HG02870 (cell line): ENCODE data around the gene LTC4S.
"Not testable (repeated sequence)": the region's sequence is repeated elsewhere in the genome, so short reads cannot be mapped to it uniquely, and the experiment has no call there.

Source experiments
- ATAC-seq: cut with Tn5 transposase; IDR thresholded peaks from one replicate; pipeline ENCODE4 v1.9.1; 2021; ENCODE audit warnings: mild to moderate bottlenecking, moderate library complexity; ENCODE audit not compliant: unreplicated experiment

LTC4S gene, protein sequence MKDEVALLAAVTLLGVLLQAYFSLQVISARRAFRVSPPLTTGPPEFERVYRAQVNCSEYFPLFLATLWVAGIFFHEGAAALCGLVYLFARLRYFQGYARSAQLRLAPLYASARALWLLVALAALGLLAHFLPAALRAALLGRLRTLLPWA

DNA sequence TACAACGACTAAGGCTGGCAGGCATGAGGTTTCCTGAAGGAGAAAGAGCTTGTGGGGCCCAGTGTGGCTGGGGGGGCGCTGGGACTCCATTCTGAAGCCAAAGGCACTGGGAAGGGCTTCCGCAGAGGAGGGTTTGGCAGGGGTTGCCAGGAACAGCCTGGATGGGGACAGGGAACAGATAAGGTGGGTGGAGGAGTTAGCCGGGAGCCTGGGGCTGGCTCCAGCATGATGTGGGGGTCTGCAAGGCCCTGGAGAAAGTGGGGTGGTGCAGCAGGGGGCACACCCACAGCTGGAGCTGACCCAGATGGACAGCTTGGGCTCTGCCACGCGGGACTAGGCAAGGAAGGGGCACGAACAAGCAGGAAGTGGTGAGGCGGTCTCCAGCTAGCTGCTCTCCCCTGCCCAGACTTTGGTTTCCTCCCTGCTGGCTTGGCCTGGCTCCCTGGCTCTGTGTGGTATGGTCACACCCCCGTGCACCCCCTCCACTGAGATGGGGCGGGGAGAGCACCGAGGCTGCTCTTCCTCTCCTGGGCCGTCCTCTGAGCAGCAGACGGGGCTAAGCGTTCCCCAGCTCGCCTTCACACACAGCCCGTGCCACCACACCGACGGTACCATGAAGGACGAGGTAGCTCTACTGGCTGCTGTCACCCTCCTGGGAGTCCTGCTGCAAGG lies at the start of gene LTC4S:
TSS of gene LTC4S (plus strand) at position 519 of the 672 bp plus-strand sequence. CDS start at position 614, 95 bp downstream.
- ATAC-seq: no peak

DNA sequence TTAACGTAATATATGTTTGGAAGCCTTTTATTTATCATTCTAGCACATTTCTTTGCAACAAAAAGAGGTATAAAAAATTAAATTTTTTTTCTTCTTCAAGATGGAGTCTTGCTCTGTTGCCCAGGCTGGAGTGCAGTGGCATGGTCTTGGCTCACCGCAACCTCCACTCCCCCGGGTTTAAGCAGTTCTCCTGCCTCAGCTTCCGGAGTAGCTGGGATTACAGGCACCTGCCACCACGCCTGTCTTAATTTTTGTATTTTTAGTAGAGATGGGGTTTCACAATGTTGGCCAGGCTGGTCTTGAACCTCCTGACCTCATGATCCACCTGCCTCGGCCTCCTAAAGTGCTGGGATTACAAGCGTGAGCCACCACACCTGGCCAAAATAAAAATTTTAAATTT lies 49.7 kb upstream of the LTC4S start:
- not testable (repeated sequence) for ATAC-seq

DNA sequence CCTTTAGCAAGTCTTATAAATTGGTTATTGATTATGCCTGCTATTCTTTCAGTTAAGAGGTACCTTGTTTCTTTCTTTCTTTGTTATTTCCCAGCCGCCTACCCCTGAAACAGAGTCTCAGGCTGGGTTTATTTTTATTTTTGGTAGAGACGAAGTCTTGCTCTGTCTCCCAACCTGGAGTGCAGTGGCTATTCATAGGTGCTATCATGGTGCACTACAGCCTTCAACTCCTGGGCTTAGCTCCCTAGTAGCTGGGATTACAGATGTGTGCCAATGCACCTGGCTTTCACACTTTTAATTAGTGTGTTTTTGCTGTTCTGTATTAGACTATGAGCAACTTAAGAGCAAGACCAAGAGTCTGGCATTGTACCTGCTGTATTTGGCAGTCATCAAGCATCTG lies 46.9 kb upstream of the LTC4S start:
- no peak for ATAC-seq

DNA sequence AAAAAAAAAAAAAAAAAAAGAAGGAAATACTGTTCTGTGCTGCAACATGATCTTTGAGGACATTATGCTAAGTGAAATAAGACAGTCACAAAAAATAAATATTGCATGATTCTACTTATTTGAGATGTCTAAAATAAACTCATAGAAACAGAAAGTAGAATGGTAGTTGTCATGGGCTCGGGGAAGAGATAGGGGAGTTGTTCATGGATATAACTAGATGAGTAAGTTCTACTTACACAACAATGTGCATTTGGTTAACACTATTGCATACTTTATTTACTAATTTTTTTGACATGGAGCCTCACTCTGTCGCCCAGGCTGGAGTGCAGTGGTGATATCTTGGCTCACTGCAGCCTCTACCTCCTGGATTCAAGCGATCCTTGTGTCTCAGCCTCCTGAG lies 46.0 kb upstream of the LTC4S start:
- no peak for ATAC-seq

DNA sequence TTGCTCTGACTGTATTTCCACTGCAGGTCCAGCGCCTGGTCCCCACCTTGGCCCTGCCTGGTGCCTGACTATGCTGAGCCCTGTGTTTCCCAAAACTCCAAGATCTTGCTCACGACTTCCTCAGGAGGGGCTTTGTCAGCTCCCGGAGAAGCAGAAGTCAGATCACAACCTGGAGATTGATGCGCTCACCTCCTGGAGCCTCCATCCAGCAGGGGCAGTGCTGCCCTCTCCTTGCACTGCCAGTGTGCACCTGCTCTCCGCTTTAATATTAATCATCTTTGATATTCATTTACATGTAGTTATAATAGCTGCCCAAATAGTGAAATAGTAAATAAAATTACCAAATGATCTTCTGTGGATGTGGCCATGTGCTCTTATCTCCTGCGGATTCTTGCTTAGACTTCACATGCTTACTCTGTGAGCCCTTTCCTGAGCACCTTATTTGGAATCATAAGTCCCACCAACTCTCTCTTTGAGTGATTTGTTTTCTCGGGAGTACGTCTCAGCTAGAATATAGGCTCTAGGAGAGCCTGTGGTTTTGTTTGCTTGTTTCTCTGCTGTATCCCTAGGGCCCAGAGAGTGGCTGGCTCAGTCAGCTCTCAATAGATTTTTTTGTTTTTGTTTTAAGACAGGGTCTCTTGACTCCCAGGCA lies 43.8 kb upstream of the LTC4S start:
- ATAC-seq: no peak

DNA sequence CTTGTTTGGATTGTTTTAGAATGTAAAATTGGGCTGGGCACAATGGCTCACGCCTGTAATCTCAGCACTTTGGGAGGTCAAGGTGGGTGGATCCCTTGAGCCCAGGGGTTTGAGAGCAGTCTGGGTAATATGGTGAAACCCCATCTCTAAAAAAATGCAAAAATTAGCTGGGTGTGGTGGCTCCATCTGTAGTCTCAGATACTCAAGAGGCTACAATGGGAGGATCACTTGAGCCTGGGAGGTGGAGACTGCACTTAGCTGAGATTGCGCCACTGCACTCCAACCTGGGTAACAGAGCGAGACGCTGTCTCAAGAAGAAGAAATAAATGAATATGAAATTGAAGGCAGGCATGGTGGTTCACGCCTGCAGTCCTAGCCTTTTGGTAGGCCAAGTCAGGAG lies 39.8 kb upstream of the LTC4S start:
- ATAC-seq: no peak

DNA sequence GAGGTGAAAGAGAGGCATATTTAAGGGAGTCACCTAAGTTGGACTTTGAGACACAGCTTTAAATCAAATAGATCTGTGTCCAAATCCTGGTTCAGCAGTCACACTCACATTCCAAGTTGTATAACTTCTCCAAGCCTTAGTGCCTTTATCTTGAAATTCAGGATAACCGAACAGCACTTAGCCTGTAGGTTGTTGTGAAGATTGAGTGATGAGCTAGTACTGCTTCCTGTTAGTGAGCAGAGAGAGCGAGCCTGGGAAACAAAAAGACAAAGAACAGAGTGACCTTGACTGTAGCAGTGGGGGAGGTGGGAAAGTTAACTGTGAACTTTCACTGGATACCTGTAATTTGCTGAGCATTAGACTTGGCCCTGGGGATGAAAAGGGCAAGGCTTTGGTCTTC lies 38.8 kb upstream of the LTC4S start:
- no peak for ATAC-seq

DNA sequence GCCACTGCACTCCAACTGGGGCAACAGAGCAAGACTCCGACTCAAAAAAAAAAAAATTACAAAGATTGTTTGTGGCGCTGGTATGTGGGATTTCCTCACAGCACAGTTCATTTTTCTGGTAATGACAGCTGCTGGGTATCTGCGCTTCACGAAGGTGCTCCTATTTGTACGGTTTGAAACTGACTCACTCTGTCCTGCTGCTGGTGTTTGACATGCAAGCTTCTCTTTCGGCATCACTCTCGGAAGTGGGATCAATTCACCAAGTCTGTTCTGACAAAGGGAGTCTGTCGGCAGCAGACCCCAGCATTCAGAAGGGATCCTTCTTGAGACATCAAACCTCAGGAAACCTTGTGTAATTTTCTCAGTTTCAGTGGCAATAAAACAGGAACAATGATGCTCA lies 34.8 kb upstream of the LTC4S start:
- ATAC-seq: no peak

DNA sequence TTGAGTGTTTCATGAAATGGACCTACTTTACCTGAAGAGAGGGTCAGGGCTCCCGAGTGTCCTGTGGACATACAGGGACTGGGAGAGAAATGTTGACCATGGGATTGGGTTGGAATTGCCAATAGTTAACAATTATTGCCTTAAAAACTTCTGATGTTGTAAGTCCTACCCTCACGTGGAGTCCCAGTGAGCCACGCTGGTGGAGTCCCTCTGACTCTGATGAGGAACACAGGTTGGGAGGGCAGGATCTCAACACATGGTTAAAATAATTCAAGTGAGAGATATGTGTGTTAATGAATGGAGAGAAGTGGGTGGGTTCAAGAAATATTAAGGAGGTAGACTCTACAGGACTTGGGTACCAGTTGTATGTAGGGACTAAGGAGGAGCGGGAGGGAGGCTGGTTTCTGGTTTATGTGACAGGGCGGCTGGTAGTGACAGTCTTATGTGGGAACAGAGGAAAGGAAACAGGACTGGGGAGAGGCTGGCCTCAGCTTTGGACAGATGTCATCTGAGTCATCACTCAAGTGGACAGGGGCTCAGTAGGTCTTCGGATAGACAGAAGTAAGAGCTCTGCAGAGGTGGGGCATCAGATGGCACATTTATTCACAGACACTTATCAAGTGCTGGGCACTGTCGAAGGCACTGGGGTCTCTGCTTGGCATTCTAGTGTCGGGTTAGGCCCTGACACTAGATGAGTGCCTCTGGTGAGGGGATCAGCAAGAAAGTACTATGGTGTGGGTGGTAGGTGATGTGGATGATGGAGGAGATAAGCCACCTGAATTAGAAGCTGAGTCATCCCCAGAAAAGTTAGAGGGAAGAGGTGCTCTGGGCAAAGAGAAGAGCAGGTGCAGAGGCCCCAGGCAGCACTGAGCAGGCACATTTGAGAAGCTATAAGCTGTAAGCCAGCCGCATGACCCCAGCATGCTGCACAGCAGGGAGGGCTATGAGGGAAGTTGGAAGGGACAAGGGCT lies 33.9 kb upstream of the LTC4S start:
- ATAC-seq: peak; percentile 83

DNA sequence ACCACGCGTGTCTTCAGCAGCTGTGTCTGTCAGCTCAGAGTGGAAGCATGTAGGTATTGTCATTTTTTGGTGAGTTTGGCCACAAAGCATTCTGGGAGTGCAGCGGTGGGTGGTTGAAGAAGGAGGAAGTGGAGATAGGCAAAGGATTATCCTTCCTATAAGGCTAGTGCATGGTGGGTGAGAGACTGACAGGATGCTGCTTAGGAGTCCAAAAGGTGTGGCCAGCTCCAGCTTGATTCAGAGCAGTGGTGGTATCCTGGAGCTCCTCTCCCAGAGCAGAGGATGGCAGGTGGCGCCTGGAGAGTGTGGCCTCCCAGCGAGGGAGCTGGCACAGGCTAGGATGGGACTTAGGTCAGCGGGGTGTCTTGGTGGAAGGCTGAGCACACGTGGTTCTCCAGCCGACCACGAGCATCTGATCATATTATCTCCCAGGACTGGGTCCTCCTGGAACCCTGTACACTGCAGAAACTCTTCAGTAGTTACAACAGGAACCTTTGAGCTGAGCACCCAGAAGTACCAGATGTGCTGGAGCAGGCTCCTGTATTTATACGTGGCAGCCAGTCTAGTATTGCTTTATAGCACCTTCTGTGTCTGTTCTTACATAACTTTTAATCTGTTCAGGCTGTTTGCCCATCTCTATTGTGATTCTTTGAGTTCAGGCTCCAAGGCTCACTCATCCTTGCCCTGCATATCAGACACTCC lies 31.6 kb upstream of the LTC4S start:
- ATAC-seq: no peak

DNA sequence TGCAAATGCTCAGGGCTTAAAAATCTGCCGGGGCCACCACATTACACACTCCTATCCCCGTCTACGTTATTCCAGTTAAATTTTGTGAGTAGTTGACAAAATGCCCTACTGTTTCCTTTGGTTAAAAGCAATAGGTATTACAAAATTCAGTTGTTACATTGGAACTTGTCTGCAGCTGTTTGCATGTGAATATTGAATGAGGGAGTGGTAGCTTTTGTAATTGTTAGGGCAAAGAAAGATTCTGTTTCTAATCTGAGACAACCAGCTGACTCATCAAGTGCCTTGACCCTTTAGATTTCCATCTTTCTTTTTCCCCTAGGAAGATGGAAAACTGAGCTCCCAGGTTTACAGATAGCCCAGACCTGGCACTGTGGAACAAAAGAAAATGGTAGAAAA lies 31.0 kb upstream of the LTC4S start:
- no peak for ATAC-seq

DNA sequence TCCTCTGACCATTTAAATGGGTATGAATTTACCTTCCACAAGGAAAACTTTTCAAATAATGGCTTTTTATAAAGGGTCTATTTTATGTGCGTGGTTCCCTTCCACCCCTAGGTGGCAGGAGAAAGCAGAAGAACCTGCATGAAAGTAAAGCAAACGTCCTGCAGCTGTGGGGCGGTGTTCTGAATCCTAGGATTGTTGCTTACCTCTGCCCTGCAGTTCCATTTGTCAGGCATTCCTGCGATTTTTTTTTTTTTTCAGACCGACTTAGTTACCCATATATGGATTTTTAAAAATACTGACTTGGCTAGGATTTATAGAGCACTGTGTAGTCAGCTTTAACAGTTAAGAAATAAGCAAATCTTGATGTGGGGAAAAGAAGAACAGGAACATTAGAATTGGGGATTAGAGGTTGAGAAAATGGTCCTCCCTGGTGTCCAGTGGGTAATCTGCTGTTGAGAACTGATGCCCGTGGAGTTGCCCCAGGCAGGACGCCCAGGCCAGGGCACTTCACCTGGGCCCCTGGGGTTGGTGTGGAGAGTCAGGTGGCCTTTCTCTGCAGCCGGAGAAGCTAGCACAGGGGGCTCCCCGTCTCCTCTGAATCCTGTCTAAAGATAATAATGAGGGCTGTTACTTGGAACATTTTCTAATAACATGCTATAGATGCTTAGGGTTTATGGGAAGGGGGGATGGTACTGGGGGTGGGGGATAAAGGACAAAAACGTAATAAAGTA lies 30.4 kb upstream of the LTC4S start:
- no peak for ATAC-seq

DNA sequence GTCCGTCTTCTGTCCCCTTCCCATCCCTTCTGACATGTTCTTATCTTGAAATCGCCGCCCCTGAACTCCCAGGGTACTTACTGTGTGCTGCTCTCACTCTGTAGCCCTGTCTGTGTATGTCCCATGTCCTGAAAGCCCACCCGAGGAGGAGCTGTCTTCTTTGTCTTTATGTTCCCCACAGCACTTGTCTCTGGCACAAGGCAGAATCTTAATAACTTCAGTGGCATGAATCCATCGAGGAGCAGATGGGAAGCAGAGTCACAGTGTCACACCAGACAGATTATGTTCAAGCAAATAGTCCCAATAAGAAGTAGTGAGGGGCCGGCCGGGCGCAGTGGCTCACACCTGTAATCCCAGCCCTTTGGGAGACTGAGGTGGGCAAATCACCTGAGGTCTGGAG lies 29.7 kb upstream of the LTC4S start:
- no peak for ATAC-seq

DNA sequence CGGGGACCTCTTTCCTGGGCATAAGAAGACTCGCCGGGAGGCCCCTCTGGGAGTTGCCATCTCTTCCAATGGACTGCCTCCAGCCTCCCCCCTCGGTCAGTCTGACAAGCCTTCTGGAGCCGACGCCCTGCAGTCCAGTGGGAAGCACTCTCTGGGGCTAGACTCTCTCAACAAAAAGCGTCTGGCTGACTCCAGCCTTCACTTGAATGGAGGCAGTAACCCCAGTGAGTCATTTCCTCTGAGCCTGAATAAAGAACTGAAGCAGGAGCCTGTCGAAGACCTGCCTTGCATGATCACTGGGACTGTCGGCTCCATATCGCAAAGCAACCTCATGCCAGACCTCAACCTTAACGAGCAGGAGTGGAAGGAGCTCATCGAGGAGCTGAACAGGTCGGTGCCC lies 28.4 kb upstream of the LTC4S start:
- no peak for ATAC-seq

DNA sequence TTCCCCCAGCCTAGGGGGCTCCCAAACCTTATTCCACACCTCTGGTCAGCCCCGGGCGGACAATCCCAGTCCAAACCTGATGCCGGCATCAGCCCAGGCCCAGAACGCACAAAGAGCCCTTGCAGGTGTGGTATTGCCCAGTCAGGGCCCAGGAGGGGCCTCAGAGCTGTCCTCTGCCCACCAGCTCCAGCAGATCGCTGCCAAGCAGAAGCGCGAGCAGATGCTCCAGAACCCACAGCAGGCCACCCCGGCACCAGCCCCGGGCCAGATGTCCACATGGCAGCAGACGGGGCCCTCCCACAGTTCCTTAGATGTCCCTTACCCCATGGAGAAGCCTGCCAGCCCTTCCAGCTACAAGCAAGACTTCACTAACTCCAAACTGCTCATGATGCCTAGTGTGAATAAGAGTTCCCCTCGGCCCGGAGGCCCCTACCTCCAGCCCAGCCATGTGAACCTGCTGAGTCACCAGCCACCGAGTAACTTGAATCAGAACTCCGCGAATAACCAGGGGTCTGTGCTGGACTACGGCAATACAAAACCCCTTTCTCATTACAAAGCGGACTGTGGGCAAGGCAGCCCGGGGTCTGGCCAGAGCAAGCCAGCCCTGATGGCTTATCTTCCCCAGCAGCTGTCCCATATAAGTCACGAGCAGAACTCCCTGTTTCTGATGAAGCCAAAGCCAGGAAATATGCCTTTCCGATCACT lies 27.6 kb upstream of the LTC4S start:
- no peak for ATAC-seq

DNA sequence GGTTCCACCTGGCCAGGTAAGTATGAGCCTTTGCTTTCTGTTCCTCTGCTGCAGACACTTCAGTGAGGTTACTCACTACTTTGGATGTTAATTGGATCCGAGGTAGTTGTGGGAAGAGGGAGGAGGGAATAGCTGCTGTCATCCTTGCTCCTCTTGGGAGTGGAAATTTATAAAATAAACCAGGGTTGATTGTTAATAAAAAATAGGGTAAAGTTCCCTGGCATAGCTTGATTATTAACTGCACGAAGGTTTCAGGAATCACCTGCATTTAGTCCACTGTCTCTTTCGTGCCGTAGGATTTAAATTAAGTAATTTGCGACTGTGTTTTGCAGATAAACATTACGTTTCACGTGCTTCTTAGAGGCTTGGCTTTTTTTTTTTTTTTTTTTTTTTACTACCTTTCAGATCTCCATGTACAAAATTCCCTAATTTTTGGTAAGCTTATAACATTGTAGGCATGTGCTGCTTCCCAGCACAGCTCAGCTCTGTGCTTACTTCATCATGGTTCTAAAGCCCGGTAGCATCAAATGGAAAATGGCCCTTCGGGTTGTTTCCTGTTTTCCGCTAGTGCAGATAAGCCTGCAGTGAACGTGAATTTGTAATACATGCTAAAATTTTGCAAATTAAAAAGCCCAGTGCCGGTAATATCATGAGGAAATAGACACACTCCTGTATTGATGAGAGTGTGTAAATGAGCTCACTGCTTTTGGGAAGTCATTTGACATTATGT lies 26.9 kb upstream of the LTC4S start:
- no peak for ATAC-seq

DNA sequence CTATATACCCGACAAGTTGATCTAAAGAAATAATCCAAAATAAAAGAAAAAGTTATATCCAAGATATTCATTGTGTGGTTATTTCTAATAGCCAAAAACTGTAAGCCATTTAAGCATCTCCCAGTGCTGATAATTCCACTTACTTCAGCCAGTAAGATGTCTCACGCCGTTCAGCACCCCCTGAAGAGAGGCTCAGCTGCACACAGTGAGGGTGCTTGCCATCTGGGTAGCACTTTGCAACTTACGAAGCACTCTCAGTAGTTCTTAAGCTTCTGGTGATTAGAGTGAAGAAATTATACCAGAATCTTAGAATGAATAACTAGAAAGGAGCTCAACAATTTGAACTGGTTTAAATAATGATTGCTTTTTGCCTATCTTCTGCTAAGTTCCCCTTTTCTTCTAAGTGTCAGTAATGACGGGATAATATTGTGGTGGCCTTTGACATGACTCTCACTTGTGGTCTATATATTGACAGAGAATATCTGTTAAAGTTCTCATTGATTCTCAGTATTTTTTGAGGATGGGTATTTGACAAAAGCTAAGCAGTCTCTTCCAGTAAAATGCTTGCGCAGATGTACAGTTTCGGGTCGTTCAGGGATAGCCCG lies 26.2 kb upstream of the LTC4S start:
- ATAC-seq: no peak

DNA sequence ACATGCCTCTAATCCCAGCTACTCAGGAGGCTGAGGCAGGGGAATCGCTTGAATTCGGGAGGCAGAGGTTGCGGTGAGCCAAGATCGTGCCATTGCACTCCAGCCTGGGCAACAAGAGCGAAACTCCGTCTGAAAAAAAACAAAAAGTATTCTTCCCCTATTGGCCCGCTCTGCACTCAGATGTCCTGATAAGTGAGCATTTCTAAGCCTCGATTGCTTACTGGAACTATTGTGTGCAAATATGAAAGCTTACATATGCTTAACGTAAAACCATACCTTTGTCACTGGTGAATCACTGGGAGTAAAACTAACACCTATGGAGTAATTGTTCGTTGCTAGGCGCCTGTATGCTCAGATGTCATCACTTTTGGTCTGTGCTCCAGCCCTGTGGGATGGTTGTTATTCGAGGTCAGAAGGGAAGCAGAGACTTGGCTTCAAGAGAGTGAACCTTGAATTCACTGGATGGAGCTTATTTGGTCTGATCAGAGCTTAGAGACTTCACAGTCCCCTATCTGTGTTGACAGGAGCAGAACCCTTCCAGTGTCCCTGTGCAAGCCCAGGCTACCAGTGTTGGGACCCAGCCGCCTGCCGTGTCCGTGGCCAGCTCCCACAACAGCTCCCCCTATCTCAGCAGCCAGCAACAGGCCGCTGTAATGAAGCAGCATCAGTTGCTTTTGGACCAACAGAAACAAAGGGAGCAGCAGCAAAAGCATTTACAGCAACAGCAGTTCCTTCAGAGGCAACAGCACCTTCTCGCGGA lies 25.3 kb upstream of the LTC4S start:
- no peak for ATAC-seq
